CD4-positive, alpha-beta T cell treated with Interleukin-21 for 1 hour (primary cell): Measurements from ENCODE around the gene OR10H2.
"Not testable (repeated sequence)": the region's sequence is repeated elsewhere in the genome, so short reads cannot be mapped to it uniquely, and the experiment has no call there.

Experiments
- DNase-seq: peaks from one replicate; pipeline ENCODE4 v3.0.0-alpha.2; 2020

Gene OR10H2, protein sequence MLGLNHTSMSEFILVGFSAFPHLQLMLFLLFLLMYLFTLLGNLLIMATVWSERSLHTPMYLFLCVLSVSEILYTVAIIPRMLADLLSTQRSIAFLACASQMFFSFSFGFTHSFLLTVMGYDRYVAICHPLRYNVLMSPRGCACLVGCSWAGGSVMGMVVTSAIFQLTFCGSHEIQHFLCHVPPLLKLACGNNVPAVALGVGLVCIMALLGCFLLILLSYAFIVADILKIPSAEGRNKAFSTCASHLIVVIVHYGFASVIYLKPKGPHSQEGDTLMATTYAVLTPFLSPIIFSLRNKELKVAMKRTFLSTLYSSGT

DNA sequence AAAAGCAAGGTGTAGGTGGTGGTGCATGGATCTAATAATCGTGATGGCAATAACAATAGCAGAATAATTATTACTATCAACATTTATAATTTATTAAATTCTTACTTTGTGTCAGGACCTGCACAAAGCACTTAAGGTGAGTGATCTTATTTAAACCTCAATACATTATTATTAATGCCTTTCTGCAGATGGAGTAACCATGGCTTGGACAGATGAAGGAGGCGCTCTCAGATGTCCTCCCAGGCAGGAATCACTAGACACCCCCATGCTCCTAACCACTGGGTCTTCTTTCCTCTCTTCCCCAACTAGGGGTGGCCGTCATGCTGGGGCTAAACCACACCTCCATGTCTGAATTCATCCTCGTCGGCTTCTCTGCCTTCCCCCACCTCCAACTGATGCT lies at the start of gene OR10H2:
TSS of gene OR10H2 (plus strand) at position 301 of the 400 bp plus-strand sequence. CDS start at position 321, 20 bp downstream.
- DNase-seq = no peak

DNA sequence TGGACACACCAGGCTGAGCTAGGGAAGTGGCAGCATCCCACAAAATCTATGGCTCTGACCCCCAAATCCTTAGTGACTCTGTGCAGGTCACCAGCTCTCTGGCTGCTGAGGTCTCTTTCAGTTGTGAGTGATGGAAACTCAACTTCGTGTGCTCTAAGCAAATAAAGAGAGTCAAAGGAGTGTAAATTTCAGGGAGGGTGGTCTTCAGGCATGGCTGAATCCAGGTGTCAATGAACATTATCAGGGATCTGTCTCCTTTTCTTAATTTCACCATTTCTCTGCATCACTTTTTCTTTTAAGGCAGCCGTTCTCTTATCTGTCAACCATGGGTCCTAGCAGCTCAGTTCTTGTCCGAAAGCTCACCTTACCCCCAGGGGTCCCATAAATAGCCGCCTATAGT lies 48.7 kb upstream of the OR10H2 start:
- DNase-seq = no peak

DNA sequence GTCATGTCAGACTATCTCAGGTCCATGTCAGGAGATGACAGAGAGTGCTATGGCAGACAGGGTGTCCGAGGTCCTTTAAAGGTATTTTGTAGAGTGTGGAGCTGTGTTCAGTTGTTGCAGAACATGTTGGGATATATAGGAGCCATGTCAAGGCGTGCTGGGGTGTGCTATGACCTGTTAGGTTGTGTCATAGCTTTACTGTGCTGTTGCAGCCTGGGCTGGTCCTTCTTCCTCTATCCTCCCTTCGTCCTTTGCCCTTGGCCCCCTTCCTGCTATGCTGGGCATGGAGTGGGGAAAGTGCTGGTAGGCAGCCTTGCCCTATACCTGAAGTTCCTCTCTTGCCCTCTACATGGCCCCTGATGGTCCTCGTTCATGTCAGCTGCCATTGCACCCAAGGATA lies 48.0 kb upstream of the OR10H2 start:
- not testable (repeated sequence) for DNase-seq

DNA sequence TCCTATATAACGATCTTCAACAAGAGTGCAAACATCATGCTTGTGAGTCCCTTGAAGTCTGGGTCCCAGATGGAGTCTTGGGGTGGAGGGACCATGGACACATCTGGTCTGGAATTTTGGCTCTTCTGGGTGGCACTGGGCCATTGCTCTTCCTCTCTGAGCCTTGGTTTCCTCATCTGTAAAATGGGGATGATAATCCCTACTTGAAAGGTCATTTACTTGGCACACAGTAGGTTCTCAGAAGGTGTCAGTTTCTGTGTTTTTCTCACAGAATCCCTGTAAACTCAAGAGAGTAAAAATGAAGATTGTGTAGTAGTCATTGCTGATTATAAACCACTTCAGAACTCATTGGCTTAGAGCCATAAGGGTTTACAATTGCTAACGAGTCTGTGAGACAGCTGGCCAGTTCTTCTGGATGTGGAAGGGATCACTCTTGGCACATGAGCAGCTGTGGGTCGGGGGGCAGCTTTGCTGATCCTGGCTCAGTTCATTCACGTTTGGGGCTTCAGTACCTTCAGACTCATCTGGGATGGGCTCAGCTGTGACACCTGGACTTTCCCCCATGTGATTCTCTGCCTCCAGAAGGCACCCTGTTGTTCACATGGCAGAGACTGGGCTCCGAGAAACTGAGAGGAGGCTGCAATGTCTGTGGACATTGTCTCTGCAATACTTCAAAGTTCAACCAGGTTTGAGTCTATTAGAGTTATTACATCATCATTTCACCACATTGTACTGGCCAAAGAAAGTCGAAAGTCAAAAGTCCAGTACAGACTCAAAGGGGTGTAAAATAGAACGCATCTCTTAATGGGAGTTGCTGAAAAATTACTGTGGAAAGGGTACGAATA lies 47.1 kb upstream of the OR10H2 start:
- no peak for DNase-seq

DNA sequence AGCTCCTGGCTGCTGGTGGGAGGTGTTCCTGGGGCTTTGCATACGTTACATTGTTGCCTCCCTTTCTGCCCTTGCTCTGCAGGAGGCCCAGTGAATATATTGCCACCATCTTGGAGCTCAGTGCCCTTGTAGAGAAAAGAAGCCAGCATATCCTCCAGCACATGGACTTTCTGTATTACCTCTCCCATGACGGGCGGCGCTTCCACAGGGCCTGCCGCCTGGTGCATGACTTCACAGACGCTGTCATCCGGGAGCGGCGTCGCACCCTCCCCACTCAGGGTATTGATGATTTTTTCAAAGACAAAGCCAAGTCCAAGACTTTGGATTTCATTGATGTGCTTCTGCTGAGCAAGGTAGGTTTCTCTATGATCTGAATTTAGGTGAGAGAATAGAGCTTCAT lies 44.4 kb upstream of the OR10H2 start:
- DNase-seq = no peak

DNA sequence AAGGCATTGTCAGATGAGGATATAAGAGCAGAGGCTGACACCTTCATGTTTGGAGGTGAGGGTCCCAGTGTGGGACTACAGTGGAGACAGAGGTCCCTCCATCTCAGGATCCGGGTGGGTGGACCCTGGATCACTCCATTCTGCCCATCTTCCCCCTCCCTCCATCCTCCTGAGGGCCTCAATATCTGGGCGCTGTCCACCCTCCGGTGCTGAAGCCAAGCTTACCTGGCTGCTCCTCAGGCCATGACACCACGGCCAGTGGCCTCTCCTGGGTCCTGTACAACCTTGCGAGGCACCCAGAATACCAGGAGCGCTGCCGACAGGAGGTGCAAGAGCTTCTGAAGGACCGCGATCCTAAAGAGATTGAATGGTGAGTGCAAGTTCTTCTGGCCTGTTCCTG lies 43.0 kb upstream of the OR10H2 start:
- no peak for DNase-seq

DNA sequence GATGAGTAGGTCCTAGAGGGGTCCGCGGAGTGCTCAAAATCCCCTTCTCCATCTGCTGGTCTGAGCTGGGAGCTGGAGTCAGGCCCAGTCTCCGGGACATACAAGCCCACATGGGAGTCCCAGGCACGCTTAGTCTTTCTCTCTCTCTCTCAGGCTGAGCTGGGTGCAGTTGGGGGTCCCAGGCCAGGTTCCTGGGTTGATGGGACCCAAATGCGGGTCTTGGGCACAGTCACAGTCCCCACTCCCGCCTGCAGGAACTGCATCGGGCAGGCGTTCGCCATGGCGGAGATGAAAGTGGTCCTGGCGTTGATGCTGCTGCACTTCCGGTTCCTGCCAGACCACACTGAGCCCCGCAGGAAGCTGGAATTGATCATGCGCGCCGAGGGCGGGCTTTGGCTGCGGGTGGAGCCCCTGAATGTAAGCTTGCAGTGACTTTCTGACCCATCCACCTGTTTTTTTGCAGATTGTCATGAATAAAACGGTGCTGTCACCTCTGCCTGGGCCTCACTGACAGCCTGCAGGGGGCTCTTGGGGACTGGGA lies 31.1 kb upstream of the OR10H2 start:
- no peak for DNase-seq

DNA sequence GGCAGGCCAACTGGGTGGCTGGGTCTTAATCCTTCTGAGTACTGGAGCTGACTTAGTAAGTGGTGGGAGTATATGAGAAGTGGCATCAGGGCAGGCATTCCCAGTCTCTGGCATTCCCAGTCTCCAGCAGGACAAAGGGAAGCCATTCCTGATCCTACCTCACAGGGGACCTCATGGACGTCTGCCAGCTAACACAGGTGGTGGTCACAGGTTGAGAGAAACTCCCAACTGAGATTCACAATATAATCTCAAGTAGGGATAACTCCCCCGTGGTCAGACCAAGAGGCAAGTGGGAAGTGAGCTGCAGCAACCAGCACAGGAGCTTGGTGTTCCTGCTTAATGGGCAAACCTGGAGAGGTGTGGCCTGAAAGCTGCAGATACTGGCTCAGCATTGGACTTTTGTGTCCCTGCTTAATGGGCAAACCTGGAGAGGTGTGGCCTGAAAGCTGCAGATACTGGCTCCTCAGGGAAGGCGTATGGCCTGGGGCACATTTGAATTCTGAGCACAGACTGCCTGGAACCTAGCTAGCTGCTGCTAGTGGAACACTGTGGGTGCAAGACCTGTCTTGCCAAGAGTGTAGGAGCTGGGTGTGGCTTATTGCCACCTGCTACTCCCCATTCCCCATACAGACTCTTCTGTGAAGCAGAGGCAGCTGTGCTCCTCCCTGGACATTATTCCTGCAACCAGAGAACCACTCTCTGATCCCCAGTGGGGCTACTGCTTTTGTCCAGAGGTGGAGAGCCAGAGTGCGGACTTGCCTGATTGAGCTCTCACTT lies 25.9 kb upstream of the OR10H2 start:
- DNase-seq = no peak

DNA sequence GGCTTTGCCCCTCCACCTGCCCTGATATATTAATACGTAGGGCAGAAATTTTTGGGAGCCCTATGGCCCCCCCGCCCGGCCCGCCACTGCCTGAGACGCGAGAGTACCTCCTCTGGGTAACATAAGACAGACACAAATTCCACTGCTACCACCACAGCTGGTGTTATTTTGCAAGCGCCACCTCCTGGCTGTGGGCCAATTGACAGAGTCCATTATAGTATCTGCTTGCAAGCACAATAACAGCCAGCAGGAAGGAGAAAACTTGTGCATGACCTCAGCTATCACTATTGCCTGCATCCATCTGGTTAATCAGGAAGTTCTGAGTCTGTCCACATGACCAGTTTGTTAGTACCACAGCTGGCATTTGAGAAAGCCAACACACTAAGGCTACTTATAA lies 25.3 kb upstream of the OR10H2 start:
- DNase-seq = peak; percentile 13

DNA sequence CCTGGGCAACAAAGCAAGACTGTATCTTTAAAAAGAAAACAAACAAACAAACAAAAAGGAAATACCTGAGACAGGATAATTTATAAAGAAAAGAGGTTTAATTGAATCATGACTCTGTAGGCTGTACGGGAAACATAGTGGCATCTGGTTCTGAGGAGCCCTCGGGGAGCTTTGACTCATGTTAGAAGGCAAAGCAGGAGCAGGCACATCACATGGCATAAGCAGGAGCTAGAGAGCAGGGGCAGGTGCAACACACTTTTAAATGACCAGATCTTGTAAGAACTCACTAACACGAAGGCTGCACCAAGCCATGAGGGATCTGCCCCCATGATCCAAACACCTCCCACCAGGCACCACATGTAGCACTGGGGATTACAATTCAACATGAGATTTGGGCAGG lies 13.2 kb upstream of the OR10H2 start:
- DNase-seq = no peak

DNA sequence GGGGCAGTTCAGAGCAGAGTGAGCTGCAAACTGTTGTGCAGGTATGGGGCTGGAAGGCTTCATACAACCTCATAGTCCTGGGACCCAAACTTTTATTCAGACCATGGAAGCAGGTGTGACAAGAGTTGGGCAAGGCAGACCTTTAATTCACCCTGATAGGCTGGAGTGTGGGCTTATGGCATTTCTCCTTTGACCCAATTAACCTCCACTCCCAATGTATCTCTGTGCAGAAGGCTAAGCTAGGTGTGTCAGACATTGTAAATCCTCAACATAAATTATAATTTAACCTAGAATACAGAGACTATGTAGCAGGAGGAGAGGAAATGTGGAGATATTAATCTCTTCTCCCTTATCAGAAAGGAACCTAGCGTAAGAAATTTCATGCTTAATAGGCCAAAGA lies 12.2 kb upstream of the OR10H2 start:
- DNase-seq = no peak

DNA sequence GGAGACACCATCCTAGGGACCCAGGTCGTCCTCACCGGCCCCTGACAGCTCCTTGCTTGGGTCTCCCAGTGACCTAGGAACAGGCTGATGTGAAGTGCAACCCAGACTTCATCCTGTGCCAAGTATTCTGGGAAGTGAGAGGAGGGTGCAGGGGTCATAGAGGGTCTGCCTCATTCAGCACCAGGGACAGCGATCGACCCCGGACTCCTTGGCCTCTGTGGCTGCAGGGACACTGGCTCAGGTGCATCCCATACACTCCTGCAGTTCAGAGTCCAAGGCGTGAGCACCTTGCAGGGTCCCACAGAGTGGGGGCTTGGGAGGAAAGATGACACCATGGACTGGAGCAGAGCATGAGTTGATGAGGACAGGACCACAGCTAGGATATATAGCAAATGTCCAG lies 10.0 kb upstream of the OR10H2 start:
- no peak for DNase-seq

DNA sequence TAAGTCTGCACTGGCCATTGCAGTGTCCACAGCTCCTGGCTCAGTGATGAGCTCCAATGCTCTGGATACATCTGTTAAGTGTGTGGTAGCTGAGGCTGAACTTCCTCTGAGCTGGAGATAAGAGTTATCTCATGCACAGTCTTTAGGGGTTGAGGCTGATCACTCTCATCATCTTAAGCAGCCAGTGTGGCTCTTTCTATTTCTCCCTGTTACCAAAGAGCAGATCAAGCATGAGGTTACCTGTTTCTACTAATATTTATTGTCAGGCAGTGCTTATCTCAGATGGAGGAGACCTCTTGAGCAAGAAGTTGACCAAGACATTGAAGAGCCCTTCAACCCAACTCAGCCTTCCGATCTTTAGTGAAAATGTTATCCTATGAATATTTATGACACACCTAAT lies 6.6 kb upstream of the OR10H2 start:
- DNase-seq = no peak

DNA sequence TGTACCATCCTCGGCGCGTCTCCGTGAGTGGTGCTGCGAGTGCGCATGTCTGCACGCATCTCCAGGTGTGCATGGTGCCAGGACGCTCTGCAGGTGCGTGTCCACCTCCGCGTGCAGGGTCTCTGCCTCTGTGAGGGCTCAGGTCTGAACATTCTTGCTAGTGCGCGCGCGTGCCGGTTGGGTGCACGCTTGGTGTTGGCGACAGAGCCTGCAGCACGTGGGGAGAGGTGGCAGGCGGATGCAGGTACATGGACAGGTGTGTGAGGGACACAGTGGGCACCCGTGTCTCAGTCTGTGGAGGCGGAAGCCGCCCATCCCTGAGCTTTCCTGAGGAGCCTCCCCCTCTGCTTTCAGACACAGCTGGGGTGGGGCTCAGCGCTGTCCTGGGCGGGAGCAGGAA lies 4.9 kb upstream of the OR10H2 start:
- no peak for DNase-seq

DNA sequence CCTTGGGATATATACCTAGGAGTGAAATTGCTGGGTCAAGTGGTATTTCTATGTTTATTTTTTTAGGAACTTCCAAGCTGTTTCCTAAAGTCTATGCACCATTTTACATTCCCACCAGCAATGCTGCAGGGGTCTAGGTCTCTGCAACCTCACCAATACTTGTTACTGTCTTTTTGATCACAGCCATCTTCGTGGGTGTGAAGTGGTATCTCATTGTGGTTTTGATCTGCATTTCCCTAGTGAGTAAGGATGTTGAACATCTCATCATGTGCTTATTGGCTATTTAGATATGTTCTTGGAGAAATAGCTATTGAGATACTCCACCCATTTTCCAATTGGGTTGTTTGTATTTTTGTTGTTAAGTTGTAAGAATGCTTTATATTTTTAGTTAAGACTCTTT lies 2.7 kb downstream of the OR10H2 start:
- peak; percentile 5 for DNase-seq

DNA sequence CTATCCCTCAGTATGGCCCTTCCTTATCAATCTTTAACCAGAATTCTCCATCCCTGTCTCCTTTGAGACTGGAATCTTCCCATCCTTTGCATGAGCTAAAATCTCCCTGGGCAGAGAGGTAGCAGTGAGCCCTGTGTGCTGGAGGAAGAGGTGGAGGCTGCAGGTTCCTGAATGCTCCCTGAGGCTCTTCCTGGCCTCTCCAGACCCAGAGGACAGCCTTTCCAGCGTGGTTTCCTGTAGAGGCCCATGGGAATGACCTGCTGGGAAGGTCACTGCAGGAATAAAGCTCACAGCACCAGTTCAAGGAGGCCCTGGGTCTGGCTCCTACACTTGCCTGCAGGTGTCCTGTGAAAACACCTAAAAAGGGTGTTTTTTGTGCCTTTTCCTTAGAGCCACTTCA lies 4.6 kb downstream of the OR10H2 start:
- no peak for DNase-seq

DNA sequence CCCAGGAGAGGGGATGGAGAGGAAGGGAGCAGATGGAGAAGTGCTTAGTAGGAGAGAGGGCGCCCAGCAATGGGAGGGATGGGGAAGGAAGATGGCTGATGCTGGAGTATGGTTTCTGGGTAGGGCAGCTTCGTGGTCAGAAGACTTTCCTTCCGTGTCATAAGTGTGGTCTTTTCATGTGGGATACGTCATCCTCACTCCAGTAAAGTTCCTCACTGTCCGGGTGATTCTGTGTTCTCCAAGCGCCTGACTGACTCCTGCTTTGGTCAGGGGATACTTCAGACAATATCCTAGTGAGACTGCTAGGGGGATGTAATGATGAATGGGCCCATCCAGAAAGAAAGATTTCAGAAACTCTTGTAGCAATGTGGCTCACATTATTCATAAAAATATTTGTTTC lies 6.1 kb downstream of the OR10H2 start:
- no peak for DNase-seq

DNA sequence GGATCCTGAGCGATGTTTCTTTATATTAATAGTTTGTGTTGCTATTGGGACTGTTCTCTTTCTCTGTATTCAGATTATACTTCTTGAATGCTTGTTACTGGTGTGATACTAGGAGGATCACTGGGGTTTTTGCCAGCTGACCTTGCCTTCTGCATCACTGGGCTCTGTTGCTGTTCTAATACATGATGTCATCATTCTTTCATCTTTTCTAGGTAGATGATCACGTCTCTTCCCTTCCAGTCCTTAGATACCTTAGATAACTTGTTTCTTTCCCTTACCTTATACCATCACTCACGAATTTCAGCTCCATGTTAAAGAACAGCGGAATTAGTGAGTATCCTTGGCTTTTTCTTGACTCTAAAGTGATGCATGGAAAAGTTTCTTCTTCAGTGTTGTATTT lies 9.9 kb downstream of the OR10H2 start, which contains the start of gene OR10H3:
TSS of gene OR10H3 (plus strand) at position 264 of the 400 bp plus-strand sequence. CDS start 3,408 bp downstream, outside the sequence.
- no peak for DNase-seq

DNA sequence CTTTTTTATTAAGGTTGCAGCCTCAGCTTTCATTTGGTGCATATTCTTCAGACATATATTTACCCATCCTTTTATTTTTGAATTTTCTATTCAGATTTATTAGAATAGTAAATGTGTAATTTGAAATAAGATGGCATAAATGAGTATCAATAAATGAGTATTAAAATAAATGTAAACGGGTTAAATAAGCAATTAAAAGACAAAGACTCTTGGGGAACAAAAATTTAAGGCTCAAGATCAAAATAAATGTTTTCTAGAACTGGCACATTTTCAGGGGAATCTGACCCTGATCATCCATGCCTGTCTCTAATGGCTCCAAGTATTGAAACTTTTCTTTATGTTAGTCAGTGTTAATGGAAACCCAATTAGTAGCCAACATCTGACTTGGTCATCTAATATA lies 13.0 kb downstream of the OR10H2 start:
- no peak for DNase-seq

DNA sequence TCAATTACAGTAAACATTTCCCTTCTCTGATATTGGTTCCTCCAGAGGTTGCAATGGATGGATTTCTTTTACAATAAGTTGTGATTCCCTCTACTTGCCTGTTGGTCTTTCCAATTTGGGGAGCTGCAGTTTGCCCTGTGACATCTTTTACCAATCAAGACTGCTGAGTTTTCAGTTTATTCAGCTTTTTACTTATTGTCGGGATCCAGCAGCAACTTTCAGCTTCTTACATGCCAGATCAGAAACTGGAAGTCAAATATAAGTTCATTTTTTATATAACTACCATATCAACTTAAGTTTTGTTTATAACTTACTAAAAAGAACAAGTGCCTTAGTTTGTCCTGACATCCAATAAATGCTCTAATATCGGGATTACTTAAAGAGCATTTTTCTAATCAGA lies 20.4 kb downstream of the OR10H2 start:
- DNase-seq = no peak

DNA sequence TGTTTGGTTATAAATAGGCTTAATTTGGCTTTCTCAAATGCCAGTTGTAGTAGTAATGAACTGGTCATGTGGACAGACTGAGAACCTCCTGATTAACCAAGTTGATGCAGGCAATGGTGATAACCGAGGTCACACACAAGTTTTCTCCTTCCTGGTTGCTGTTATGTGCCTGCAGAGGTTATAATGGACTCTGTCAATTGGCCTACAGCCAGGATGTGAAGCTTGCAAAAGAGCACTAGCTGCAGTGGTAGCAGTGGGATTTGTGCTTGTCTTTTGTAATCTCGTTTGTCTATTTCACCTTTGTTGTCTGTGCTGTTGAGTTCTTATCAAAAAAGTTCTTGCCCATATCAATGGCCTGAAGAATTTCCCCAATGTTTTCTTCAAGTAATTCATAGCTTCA lies 30.6 kb downstream of the OR10H2 start:
- no peak for DNase-seq

DNA sequence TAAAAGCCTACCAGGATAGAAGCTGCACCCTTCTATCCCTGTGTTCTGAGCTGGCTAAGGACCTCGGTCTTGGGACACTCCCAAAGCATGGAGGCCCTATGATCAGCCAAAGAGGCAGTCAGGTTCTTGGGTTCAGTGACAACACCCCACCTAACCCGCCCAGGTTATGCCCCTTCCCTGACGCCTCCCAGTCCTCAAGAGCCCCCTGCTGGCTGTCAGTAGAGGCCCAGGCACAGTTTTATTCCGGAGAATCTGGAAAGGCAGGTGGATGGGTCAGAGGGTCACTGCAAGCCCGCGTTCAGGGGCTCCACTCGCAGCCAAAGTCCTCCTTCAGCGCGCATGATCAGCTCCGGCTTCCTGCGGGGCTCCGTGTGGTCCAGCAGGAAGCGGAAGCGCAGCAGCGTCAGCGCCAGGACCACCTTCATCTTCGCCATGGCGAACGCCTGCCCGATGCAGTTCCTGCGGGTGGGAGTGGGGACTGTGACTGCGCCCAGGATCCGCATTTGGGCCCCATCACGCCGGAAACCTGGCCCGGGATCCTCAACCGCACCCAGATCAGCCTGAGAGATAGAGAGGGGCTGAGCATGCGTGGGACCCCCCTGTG lies 32.2 kb downstream of the OR10H2 start:
- no peak for DNase-seq

DNA sequence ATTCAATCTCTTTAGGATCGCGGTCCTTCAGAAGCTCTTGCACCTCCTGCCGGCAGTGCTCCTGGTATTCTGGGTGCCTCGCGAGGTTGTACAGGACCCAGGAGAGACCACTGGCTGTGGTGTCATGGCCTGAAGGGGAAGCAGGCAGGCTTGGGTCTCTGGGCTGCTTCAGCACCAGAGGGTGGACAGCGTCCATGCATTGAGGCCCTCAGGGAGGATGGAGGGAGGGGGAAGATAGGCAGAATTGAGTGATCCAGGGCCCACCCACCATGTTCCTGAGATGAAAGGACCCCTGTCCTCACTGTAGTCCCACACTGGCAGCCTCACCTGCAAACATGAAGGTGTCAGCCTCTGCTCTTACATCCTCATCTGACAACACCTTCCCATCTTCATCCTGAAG lies 41.8 kb downstream of the OR10H2 start:
- DNase-seq = no peak
